Skin epidermis (tissue), 12 donors: ENCODE results near the gene GAST.

Experiments used
- H3K27ac ChIP-seq, 21 experiments: fragments of 200-600 bp; sonication (generic) in 11 of 21; one replicate each; pipeline ENCODE4 v1.5.0; 2020; ENCODE audit warnings: mild to moderate bottlenecking in 3 of 21, inconsistent platforms in 2 of 21, moderate library complexity in 2 of 21
- H3K4me3 ChIP-seq, 7 experiments: fragments of 200-600 bp; sonication (generic) in 2 of 7; one replicate each; pipeline ENCODE4 v1.5.0; 2020; ENCODE audit warnings: inconsistent platforms in 2 of 7, mild to moderate bottlenecking in 2 of 7, moderate library complexity in 1 of 7

Gene GAST

DNA sequence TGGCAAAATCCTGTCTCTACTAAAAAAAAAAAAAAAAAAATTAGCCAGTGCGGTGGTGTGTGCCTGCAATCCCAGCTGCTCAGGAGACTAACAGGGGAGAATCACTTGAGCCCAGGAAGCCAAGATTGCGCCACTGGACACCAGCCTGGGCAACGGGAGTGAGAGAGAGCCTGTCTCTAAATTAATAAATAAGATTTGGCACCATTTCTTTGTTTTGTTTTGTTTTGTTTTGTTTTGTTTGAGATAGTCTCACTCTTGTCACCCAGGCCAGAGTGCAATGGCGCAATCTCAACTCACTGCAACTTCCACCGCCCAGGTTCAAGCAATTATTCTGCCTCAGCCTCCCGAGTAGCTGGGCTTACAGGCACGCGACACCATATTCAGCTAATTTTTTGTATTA lies 9.4 kb upstream of the GAST start:
- Histone ChIP-seq H3K27ac (no peak overlapping the region), H3K4me3 (no peak overlapping the region)

DNA sequence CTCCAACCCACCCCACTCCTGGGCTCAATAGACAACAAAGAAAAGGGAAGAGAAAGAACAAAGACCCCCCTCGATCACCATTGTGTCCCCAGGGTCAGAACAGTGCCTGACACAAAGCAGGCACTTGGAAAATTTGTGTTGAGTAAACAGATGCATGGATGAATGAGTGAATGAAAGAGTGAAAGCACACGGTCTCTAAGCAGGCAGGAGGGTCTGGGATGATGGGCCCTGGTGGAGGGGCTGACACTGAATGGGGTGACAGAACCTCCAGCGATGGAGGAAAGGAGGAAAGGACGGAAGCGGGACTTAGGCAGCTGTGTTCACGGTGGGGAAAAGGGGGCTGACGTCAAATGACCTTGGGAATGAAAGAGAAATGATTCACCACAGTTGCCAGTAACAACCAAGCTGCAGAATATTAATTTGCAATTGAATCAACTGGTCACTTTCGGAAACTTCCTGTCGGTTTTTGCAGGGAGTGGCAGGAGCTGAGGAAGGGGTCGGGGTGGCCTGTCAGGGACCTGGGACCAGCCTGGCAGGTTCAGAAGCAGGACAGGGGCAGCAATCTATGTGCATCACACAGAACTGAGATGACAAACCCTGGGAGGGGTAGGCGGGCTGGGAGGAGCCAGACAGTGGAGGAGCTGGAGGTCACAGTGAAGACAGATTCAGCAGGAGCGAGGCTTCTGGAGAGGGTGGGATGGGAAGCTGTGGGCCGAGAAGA lies 6.7 kb upstream of the GAST start:
- no peak overlapping the region for H3K4me3 ChIP-seq
- no peak overlapping the region for H3K27ac ChIP-seq

DNA sequence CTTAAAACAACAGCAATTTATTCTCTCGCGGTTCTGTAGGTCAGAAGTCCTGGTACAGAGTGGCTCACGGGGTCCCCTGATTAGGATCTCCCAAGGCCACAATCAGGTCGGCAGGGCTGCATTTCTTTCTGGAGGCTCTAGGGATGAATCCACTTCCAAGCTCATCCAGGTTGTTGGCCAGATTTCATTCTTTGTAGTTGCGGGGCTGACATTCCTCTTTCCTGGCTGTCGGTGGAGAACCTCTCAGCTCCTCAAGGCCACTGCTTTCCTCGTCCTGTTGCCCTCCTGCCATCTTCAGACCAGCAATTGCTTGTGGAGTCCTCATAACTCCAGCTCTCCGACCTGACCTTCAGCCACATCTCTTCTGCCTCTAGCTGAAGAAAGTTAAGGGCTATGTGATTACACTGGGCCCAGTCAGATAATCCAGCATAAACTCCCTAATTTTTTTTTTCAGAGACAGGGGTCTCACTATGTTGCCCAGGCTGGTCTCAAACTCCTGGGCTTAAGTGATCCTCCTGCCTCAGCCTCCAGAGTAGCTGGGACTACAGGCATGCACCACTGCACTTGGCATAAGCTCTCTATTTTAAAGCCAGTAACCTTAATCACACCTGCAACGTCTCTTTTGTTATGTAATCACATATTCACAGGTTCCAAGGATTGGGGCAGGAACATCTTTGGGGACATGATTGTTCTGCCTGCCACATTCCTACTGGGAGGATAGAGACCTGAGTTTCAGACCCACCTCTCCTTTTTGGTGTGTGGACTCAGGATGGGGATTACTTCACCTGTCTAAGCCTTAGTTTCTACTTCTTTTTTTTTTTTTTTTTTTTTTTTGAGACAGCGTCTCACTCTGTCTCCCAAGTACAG lies 4.1 kb upstream of the GAST start:
- Histone ChIP-seq H3K27ac (no peak overlapping the region), H3K4me3 (no peak overlapping the region)

- Histone ChIP-seq H3K27ac (no peak overlapping the region), H3K4me3 (no peak overlapping the region)
These were observed 1.6 kb upstream of the GAST start for GRCh38 chr17:41710472-41711090.

DNA sequence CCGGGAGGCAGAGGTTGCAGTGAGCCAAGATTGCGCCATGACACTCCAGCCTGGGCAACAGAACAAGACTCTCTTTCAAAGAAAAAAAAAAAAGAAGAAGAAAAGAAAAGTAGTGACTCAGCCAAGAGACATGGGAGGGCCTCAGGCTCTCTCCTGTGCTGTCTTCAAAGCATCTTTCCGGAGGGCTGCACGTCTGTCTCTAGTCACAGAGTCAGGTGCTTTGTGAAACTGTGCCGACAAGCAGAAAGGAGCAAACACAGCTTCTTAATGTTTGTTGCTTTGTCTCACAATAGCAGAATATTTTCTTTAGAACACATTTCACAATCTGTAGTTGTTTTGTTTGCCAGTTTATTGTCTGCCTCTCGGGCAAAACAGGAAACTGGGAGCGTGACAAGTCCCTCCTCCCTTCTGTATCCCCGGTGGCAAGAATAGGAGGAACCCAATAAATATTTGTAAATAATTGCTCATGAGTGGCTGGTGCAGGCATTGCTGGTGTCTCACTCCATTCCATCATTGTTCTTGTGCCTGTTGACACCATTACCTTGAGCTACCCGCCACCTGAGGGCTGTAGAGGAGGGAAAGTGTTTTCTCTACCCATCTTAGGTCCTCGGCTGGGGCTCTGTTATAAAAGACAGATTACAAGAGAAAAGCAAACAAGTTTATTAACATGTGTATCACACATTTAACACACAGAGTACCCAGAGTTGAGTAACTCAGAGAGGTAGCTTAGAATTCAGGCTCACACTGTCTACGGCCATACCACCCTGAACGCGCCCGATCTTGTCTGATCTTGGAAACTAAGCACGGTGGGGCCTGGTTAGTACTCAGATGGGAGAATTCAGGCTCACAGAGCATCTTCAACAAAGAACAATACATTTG lies 5.5 kb downstream of the GAST start:
- Histone ChIP-seq H3K27ac (peak overlapping the region in 14 of 21 experiments; percentile 3 to 78 (median 44)), H3K4me3 (no peak overlapping the region)

GRCh38 chr17:41718287-41718645 lies 6.1 kb downstream of the GAST start:
- peak overlapping the region in 11 of 21 experiments; percentile 6 to 78 (median 54) for H3K27ac ChIP-seq

GRCh38 chr17:41722231-41722630 lies 10.1 kb downstream of the GAST start:
- H3K27ac ChIP-seq: no peak overlapping the region

More at GRCh38 chr17:41718287-41718645, 6.1 kb downstream of the GAST start:
- no peak overlapping the region for H3K4me3 ChIP-seq

DNA sequence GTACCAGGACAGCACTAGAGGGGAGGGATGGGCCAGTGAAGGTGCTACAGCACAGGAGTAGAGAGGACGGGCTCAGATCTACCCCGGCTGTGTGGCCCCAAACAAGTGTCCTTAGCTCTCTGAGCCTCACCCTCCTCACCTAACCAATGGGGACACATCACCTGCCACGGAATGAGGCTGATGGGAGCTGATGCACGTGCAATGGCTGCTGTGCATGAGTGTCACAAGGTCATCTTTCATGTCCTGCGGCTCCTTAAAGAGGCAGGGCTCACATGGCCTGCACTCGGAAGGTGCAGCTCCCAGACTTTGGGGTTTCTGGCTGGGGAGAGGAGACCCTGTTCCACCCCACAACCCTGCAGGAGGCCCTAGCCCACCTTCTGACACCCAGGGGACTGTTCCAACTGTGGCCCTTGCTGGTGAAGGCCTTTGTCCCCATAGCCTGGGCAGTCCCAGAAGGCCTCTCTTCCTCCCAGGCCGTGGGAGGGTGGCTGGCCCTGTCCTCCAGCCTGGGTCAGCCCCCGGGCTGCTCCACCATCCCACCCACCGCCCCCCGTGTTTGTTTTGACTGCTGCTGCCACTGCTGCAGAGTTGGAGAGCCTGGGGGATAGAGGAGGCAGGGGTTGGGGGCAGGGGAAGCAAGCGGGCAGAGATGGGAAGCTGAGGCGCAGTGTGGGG lies 11.8 kb downstream of the GAST start:
- no peak overlapping the region for H3K27ac ChIP-seq
- no peak overlapping the region for H3K4me3 ChIP-seq

More at GRCh38 chr17:41722231-41722630, 10.1 kb downstream of the GAST start:
- no peak overlapping the region for H3K4me3 ChIP-seq

DNA sequence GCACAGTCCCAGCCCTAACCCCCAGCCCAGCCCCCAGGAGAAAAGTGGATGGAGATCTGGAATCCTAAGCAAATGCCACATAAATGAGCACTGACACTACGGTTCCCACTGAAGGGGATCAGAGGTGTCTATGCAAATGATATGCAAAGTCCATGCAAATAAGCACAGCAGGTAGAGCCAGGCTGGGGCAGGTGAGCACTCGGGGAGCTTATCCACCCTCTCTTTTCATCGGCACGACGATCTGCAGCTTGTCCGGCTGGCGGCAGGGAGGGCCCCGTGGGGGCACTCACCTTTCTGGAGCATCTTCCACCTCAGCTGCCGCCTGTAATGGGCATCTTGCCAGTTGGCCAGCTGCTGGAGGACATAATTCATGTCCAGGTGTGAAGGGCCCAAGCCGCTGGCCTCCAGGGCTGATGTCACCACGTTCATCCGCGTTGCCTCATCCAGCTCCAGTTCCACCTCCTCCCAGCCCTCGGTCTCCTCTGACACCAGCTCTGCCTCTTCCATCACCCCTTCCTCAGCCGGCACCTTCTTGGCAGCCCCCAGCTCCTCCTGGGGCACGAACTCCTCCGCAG lies 12.4 kb downstream of the GAST start:
- no peak overlapping the region for H3K27ac ChIP-seq

DNA sequence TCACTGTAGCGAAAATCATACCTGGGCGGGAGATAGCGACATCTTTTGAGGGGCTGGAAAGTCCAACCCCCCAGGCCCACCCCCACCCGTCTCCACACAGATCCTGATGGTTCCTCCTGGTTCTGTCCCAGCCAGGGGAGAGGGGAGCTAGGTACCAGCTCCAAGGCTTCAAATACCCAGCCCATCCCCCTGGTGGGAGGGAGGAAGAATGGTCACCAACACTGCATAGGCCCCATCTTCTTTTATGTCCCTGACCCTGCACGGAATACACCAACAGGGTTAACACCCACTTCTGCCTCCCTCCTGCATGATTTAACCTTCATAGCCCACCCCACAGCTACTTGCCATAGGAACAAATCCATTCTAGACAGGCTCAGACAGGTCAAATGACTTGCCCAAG lies 13.0 kb downstream of the GAST start:
- no peak overlapping the region for H3K27ac ChIP-seq
- no peak overlapping the region for H3K4me3 ChIP-seq

More for the DNA sequence above, 12.4 kb downstream of the GAST start:
- no peak overlapping the region for H3K4me3 ChIP-seq

DNA sequence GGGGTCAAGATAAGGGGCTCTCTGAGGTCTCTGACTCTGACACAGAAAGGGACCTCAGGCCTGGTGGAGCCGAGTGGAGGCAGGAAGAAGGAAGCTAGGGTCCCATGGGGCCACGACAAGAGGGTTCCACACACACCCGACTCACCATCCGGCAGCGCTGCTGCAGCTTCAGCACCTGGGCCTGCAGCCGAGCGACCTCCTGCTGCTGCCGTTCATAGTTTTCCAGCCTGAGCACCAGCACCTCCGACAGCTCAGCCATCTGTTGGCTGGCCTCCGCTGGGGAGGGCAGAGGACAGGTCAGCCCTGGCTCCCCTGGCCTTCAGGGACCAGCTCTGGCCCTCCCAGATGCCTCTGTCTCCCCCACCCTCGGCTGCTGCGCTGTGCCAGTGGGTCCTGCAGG lies 15.9 kb downstream of the GAST start:
- H3K4me3 ChIP-seq: no peak overlapping the region
- H3K27ac ChIP-seq: no peak overlapping the region

DNA sequence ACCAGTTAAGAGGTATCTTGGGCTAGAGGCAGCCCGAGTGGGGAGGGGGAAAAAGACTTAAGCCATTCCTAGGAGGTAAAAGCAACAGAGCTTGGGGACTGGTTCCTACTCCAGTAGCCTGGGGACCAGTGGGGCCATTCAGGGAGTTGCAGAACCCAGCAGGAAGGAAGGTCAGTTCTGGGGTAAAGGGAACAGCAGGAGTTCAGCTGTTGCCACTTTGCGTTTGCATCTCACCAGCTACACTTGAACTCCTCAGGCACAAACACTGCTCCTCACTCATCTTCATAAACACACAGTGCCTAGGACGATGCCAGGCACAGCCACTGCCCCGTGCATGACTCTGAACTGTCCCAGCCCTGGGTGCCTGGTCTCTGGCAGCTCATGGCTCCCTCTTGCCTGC lies 18.3 kb downstream of the GAST start:
- Histone ChIP-seq H3K27ac (no peak overlapping the region), H3K4me3 (no peak overlapping the region)

DNA sequence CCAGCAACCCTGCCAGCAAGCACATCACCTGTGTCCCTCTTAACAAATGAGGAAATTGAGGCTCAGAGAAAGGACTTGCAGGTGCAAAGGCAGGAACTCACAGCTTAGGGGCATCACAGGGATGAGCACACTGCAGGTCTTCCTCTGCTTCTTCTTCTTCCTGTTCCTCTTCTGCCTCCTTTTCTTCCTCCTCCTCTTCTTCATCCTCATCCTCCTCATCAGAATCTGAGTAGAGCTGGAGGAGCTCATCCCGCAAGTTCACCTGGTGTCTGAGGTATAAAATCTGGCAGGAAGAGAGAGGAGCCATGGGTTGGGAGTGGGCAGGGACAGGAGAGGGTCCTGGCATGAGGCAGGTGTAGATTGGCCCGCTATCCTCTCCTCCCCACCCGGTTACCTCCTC lies 19.7 kb downstream of the GAST start:
- no peak overlapping the region for H3K27ac ChIP-seq
- no peak overlapping the region for H3K4me3 ChIP-seq

DNA sequence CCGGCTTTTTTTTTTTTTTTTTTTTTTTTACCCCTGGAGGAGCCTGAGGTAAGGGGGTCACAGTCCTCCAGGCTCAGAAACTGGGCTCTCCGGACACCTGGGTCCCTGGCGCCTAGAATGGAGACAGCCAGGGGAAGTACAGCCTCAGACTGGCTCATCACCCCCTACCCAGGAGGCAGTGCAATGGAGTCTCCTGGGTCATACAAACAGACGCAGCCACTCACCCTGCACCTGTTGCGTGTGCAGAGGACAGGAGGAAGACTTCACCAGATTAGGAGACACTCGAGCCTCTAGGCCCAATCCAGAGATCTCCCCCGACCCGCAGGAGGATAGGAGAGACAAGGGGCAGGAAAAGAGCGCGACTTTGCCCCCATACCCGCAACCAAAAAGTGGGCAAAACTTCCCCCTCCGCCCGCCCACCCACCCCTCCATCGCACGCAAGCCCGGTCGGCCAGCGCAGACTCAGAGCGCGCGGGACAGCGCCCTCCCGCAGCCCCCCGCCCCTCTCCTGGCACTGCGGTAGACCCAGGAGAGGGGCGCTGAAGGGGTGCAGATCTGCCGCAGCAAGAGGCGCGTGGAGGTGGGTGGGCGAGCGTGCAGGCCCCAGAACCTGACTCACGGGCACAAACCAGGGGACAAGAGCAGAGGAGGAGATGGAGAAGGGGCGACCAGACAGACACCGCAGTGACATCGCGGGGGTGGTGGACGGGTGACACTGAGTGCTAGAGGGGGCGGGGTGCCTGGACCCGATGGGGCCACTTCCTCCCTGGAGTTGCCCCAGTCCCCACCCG lies 21.4 kb downstream of the GAST start:
- Histone ChIP-seq H3K27ac (no peak overlapping the region), H3K4me3 (peak overlapping the region in 5 of 7 experiments; percentile 27 to 45 (median 34))

DNA sequence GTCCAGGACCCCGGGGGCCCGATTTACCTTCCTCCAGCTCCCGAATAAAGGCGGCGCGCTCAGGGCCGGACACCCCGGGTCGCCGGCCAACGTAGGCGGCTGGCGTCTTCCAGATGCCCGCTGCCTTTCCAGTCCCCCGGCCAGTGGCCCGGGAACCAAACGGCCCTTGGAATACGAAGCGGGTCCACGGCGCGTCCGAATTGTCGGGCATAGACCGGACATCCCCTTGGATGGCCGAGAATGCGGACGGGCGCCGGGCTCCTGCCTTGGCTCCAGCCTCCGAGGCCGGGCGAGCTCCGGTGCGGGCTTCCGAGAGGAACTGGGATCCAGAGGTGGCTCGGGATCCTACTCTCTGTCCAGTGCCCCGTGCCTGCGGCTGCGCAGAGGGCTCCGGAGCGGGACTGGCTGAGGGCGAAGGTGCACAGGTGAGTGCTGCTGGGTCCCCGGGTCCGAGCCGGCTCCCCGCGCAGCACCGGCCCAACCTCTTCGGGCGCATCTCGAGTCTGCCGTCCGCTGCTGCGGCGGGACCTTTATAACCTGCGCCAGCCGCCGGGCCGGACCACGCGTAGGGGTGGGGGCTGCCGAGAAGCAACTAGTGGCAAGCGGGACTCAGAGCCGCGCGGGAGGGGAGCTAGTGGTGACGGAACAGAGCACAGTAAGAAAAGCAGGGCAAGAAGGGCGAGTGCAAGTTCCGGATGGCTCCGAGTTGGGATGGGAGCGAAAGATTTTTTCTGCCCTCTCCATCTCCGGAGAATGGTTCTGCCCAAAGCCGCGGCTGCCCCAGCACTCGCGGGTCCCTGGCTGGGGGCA lies 22.2 kb downstream of the GAST start, which contains the start of gene HAP1:
HAP1 (minus strand) TSS at position 505 of the 810 bp plus-strand sequence; CDS start at position 496, 9 bp downstream.
- H3K27ac ChIP-seq: peak within 1 kb of the TSS in 1 of 21 experiments; percentile 30
- peak within 1 kb of the TSS in 6 of 7 experiments; percentile 11 to 45 (median 32) for H3K4me3 ChIP-seq

GRCh38 chr17:41734949-41735313 lies 22.8 kb downstream of the GAST start:
- no peak overlapping the region for H3K27ac ChIP-seq

GRCh38 chr17:41735744-41736143 lies 23.6 kb downstream of the GAST start:
- no peak overlapping the region for H3K4me3 ChIP-seq

More at GRCh38 chr17:41734949-41735313, 22.8 kb downstream of the GAST start:
- peak overlapping the region in 6 of 7 experiments; percentile 11 to 45 (median 32) for H3K4me3 ChIP-seq

More at GRCh38 chr17:41735744-41736143, 23.6 kb downstream of the GAST start:
- H3K27ac ChIP-seq: no peak overlapping the region
